SJCRH30 (cell line): ENCODE data around the gene EBF3. TPM values are rescaled to one million over a fixed set of nuclear protein-coding genes. Genes with fewer than 3 reads are reported as not detected.
A peak's percentile ranks its signal among the peaks of the same experiment; 100 is the strongest.

Experiments used
- DNase-seq, 2 experiments: peaks; one replicate each; pipeline ENCODE4 v3.0.0-alpha.2; 2015 to 2020
- H3K27ac ChIP-seq: fragments of 250-450 bp; sonication (Bioruptor Pico); 2 replicates; pipeline ENCODE4 v1.5.1; 2020; ENCODE audit warnings: mild to moderate bottlenecking, moderate library complexity
- H3K27me3 ChIP-seq: fragments of 250-450 bp; sonication (Bioruptor Pico); 2 replicates; pipeline ENCODE4 v1.5.1; 2020; ENCODE audit warnings: mild to moderate bottlenecking, moderate library complexity
- H3K36me3 ChIP-seq: fragments of 250-450 bp; sonication (Bioruptor Pico); 2 replicates; pipeline ENCODE4 v1.5.1; 2020; ENCODE audit warnings: mild to moderate bottlenecking, moderate library complexity
- H3K4me1 ChIP-seq: fragments of 250-450 bp; sonication (Bioruptor Pico); 2 replicates; pipeline ENCODE4 v1.5.1; 2020; ENCODE audit warnings: mild to moderate bottlenecking, moderate library complexity
- H3K4me3 ChIP-seq: fragments of 250-450 bp; sonication (Bioruptor Pico); 2 replicates; pipeline ENCODE4 v1.5.1; 2020; ENCODE audit warnings: mild to moderate bottlenecking, moderate library complexity
- H3K9me3 ChIP-seq: fragments of 250-450 bp; sonication (Bioruptor Pico); replicated peaks from 2 replicates; pipeline ENCODE4 v1.5.1; 2020; ENCODE audit warnings: mild to moderate bottlenecking, moderate library complexity
- total RNA-seq: library from RNA; depleted of rRNA; stranded (reverse); fragments of >200 nt; shearing (Covaris generic); gene quantifications from 2 replicates; pipeline ENCODE4 v1.2.3, GENCODE V29; 2014

The EBF3 gene
- total RNA-seq, 1 experiment from 2014 or later: 13.1 TPM

DNA sequence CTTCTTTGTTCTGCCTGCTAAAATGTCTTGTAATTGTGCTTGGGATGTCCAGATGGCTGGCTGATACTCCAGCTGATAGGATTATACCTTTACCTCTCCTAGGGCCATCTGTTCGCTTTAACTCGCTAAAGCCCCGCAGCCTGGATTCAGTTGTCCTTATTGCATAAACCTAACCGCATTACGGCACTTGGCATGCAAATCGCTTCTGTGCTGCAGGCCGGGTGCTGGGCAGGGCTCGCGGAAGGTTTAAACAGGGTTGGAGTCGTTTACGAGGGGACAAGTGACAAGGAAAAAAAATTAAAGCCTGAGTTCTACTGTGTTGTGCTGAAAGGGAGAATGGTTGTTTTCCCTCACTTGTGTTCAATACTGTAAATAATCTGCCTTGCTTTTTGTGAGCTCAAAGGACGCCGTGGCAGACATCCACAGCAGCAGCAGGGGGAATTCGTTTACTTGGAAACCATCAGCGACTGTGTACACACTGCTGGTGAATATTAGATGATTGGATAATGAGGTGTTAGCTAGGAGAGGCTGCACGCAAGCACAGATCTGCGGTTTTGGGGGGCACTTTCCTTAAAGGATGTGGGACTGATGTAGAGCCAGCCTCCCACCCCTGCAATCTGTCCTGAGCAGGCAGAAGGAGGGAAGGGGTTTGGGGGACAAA is 93.0 kb downstream of the EBF3 start:
- DNase-seq: peak; percentile 60 to 73
- Histone ChIP-seq H3K9me3 (no peaks in the 10 kb centered on the region), H3K36me3 (no peaks in the 10 kb centered on the region; the same call in 1 of the 2 replicates), H3K4me3 (no peak overlapping the region), H3K4me1 (peaks cover 6% of the 10 kb centered on the region), H3K27ac (peak overlapping the region; percentile 67), H3K27me3 (no peaks in the 10 kb centered on the region)

DNA sequence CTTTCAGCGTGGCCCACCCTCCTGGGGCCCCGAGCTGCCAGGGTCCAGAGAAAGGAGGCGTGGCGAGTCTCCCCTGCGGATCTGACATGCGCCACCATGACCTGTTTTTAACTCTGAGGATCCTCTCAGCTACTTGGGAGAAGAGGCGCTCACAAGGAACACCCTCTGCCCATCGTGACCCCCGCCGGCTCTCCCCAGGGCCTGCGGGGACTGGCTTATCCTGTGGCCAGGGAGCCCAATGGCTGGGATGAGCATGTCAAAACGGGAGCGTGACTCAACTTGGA is 93.7 kb downstream of the EBF3 start:
- Histone ChIP-seq H3K27ac (peak overlapping the region; percentile 67), H3K4me1 (peaks cover 6% of the 10 kb centered on the region), H3K36me3 (no peaks in the 10 kb centered on the region; the same call in 1 of the 2 replicates)

DNA sequence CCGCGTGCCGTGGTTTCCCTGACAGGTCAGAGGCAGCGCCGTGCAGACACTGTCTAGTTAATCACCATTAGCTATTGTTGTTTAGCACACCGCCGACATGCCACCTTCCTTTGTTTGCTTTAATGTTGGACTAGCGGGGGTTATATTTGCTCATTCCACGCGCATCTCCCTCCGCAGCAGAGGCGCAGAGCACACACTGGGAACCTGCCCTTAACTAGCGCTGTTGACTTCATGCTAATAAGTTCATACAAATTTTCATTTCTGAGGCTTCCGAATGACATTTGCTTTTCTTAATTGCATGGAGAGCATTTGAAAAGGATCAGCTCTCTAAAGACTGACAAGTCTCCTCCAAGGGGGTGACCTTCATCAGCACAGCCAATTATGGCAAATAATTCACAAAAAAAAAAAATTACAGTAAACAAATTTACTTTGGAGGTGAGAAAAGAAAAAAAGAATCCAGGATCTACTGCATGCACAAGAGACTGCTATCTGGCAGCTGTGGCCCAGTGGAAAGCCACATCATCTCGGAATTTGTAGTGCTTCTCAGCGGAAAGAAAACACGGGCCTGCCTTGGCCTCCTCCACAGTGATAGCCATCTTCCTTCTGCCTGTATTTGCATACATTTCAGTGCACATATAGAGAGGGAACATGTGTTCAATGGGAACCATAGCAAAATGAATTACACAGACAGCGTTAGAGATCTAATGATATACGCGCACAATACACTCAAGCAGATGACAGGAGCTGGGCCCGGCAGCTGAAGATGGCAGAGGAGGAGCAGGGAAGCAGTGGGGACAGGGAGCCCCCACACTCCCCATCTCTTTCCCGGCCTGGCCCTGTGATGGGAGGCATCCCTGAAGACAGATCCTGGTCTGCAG is 94.2 kb downstream of the EBF3 start:
- no peak for DNase-seq
- no peaks in the 10 kb centered on the region for H3K9me3 ChIP-seq
- peaks cover 6% of the 10 kb centered on the region for H3K4me1 ChIP-seq
- H3K27me3 ChIP-seq: no peaks in the 10 kb centered on the region
- peak overlapping the region; percentile 67 for H3K27ac ChIP-seq
- H3K4me3 ChIP-seq: no peak overlapping the region
- H3K36me3 ChIP-seq: no peaks in the 10 kb centered on the region; the same call in 1 of the 2 replicates

More for the DNA sequence above, 93.7 kb downstream of the EBF3 start:
- H3K27me3 ChIP-seq: no peaks in the 10 kb centered on the region
- no peaks in the 10 kb centered on the region for H3K9me3 ChIP-seq
- H3K4me3 ChIP-seq: no peak overlapping the region
- no peak for DNase-seq

DNA sequence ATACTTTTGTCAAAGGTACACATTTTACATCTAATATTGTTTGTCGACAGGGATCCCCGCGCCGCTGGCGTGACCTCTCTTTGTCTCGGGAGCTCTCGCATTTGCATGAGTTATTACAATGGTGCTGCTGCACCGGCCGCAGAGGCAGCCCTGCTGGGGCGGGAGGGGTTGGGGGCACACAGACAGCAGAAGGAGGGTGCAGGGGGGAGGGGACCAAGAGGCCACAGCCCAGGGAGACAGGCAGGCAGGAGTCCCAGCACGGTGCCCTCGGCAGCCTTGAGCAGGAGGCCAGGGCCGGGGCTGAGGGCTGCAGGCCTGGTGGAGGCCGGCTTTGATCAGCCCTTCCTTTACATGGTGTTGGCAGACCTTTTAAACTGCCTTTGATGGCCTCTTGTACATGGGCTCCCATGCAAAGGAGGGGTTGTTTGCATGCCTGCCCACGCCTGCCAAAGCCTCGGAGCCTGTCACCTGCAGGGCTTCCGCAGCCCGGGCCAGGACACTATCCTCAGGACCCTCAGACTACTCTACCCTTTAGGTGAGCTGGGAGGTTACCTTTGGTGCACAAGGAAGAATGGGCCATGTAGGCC is 95.5 kb downstream of the EBF3 start:
- H3K9me3 ChIP-seq: no peaks in the 10 kb centered on the region

DNA sequence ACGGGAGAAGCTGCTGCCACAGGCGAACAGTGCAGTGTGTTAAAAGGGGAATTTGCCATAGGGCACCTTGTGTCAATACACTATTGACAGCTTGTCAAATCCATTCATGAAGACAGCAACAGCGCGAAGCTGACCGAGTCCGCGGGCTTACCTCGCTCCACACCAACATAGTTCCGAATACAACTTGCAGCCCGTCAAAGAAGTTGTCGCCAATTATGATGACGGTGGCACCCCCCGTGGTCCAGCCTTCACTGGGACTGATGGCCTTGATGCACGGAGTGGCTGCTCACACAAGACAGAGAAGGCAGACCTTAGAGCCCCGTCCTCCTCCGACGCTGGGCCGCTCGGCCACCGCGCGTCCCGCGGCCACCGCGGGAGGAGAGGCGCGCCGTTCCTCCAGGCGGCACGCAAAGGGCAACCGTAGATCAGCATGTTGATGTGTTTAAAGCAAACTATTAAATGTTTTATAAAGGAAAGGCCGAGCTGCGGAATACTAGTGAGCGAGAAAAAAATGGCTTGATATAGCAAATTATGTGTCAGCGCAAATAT is 96.4 kb downstream of the EBF3 start:
- no peak overlapping the region for H3K4me3 ChIP-seq
- peaks cover 14% of the 10 kb centered on the region for H3K4me1 ChIP-seq
- H3K27ac ChIP-seq: no peak overlapping the region
- H3K36me3 ChIP-seq: no peaks in the 10 kb centered on the region; the same call in 1 of the 2 replicates
- H3K27me3 ChIP-seq: no peaks in the 10 kb centered on the region
- no peak for DNase-seq
- H3K9me3 ChIP-seq: no peaks in the 10 kb centered on the region

More for the DNA sequence above, 95.5 kb downstream of the EBF3 start:
- Histone ChIP-seq H3K27me3 (no peaks in the 10 kb centered on the region), H3K27ac (no peak overlapping the region), H3K36me3 (no peaks in the 10 kb centered on the region; the same call in 1 of the 2 replicates), H3K4me3 (no peak overlapping the region), H3K4me1 (peaks cover 9% of the 10 kb centered on the region)
- no peak for DNase-seq

DNA sequence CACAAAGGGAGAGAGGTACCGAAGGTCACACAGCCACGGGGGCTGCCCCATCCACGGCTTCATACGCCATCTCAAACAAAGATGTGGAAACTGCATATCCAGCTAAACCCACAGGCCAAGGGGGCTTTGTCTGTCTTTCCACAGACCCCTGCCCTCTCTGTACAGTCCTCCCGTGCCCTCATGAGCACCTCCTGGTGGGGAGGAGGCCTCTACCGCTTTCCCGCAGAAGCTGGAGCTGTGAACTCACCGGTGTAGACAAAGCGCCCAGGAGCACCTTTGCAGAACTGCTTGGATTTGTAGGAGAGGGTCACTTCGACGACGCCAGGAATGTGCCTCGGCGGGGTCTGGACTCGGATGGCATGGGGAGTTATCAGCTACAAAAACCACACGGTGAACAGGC is 97.2 kb downstream of the EBF3 start:
- Histone ChIP-seq H3K27ac (no peak overlapping the region), H3K4me3 (no peak overlapping the region), H3K9me3 (no peaks in the 10 kb centered on the region), H3K36me3 (no peaks in the 10 kb centered on the region; the same call in 1 of the 2 replicates), H3K27me3 (no peaks in the 10 kb centered on the region), H3K4me1 (peaks cover 19% of the 10 kb centered on the region)
- DNase-seq: no peak

DNA sequence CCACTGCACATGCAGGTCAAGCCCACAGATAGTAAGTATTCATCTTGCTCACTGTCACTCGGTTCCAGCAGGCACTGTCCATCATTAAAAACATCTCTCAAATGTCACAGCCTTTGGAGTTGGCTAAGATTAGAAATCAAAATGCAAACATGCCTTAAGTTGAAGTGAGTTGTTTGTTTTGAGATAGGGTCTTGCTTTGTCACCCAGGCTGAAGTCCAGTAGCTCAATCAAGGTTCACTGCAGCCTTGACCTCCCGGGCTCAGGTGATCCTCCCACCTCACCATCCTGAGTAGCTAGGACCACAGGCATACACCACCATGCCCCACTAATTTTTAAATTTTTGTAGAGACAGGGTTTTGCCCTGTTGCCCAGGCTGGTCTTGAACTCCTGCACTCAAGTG is 98.1 kb downstream of the EBF3 start:
- Histone ChIP-seq H3K9me3 (no peaks in the 10 kb centered on the region), H3K27me3 (no peaks in the 10 kb centered on the region), H3K4me3 (no peak overlapping the region), H3K36me3 (no peaks in the 10 kb centered on the region; the same call in 1 of the 2 replicates), H3K4me1 (peaks cover 19% of the 10 kb centered on the region), H3K27ac (no peak overlapping the region)
- no peak for DNase-seq

DNA sequence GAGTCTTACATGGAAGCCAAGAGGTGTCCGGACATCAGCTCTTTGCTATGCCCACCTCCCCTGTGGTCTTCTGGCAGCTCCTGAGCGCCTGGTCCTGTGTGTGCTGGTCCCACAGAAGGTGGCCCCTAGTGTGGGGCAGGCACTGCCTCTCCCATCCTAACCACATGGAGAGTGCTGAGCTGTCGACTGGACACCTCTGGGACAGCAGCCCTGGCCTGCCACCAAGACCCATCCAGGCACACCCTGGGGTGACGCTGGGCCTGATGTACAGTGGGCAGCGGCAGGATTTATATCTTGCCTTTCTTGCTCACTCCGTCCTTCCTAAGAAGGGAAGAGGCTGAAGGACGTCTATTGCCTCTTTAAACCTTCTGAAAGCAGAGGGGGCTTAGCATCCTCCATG is 98.7 kb downstream of the EBF3 start:
- Histone ChIP-seq H3K4me3 (no peak overlapping the region), H3K4me1 (peaks cover 15% of the 10 kb centered on the region), H3K36me3 (no peaks in the 10 kb centered on the region; the same call in 1 of the 2 replicates), H3K27ac (no peak overlapping the region), H3K9me3 (no peaks in the 10 kb centered on the region), H3K27me3 (no peaks in the 10 kb centered on the region)
- no peak for DNase-seq

DNA sequence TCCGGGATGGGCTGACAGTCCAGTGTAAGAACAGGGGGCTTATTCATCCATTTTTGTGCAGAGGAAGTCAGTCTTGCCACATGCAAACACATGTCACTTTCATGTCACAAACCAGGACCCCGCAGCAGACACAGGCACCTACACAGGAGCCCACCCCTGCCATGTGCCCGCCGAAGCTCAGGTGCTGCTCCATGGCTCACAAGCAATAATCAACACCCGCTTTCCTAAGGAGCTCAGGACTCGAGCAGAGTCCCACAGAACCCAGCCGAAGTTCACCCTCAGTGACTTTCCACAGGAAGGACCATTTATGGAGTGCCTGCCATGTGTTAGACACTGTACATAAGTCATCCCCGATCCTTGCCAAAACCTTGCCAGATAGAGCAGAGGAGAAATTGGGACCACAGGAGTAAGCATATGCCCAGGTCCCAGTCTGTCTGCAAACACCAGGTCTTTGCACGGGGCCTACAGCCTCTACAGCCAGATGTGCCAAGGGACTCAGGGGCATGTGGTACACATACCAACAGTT is 99.4 kb downstream of the EBF3 start:
- Histone ChIP-seq H3K4me1 (peaks cover 13% of the 10 kb centered on the region), H3K36me3 (no peaks in the 10 kb centered on the region; the same call in 1 of the 2 replicates), H3K9me3 (no peaks in the 10 kb centered on the region), H3K4me3 (no peak overlapping the region), H3K27me3 (no peaks in the 10 kb centered on the region), H3K27ac (no peak overlapping the region)
- DNase-seq: no peak

DNA sequence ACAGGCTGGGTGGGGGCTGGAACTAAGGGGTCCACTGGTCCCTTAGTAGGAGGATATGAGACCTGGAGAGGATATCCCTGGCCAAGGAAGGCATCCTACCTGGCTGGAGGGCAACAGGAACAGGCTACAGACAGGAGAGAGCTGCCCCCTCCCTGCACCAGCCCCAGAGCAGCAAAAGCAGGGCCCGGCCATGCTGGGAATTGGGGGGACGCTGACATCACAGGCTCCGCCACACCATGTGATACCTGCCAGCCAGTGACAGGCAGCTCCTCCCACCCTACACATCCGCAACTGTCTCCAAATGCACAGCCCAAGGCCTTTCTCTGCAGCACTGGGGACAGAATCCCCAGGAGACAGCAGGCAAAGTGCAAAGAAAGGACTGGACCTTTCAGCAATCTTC is 100.0 kb downstream of the EBF3 start:
- no peaks in the 10 kb centered on the region; the same call in 1 of the 2 replicates for H3K36me3 ChIP-seq

DNA sequence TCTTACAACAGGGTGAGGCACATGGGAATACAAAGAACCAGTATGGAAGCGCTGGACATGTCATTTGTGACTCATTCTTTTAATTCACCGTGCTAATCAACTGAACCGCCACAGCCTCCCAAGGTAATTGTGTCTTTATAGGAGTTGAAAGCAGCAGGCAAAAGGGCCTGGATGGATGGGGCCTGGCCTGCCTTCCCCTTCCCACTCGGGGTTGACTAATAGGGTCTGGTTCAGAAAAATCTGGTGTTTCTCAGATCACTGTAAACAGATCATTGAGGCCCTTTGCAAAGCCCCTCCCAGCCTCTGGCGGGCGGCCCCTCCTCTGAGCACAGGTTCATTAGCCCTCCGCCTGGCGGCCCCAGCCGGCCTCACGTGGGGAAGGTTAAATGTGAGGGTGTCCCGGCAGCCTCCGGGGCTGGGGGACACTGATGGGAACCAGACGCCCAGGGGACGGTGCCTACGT is 100.8 kb downstream of the EBF3 start:
- H3K27ac ChIP-seq: peak overlapping the region; percentile 88
- peaks cover 13% of the 10 kb centered on the region for H3K4me1 ChIP-seq
- H3K36me3 ChIP-seq: no peaks in the 10 kb centered on the region; the same call in 1 of the 2 replicates
- no peaks in the 10 kb centered on the region for H3K9me3 ChIP-seq
- peak overlapping the region; percentile 13 for H3K4me3 ChIP-seq
- no peaks in the 10 kb centered on the region for H3K27me3 ChIP-seq
- DNase-seq: peak; percentile 77 to 87

More for the DNA sequence above, 100.0 kb downstream of the EBF3 start:
- Histone ChIP-seq H3K9me3 (no peaks in the 10 kb centered on the region), H3K4me3 (no peak overlapping the region), H3K27ac (peak overlapping the region; percentile 88), H3K4me1 (peaks cover 13% of the 10 kb centered on the region), H3K27me3 (no peaks in the 10 kb centered on the region)
- no peak for DNase-seq

DNA sequence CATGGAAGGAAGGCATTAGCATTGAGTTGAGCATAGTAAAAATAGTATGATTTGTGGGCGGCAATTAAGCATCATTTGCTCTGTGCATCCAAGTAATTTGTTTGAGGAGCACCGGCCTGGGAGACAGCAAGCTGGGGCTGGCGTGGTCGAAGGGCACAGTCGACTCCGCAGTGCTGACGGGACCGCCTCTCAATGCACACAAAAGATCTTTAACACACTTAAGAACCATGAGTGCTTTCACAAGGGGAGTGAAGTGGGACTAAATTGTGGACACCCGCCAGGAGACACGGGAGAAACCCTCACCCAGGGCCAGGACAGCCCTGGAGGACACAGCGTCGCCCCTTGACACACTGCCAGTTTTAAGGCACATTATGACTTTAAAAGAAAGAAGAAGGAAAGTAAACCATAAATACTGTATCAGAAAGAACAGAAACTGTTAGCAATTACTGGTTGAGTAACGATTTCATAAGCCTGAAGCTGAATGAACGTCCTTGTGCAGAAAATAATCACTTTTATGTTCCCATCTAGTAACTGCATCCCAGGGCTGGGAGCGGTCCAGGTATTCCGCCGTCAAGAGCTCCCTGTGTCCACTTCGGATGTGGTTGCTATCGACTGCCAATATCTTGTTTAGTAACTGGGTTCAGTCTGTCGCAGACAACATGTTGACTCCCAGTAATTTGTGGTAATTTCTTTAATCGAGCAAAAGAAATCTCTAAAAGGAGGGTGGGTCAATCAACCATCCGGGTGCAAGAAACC is 102.1 kb downstream of the EBF3 start:
- peaks cover 13% of the 10 kb centered on the region for H3K4me1 ChIP-seq
- H3K4me3 ChIP-seq: no peak overlapping the region
- no peak for DNase-seq
- no peaks in the 10 kb centered on the region for H3K9me3 ChIP-seq
- H3K36me3 ChIP-seq: no peaks in the 10 kb centered on the region; the same call in 1 of the 2 replicates
- no peaks in the 10 kb centered on the region for H3K27me3 ChIP-seq
- H3K27ac ChIP-seq: peak overlapping the region; percentile 88

DNA sequence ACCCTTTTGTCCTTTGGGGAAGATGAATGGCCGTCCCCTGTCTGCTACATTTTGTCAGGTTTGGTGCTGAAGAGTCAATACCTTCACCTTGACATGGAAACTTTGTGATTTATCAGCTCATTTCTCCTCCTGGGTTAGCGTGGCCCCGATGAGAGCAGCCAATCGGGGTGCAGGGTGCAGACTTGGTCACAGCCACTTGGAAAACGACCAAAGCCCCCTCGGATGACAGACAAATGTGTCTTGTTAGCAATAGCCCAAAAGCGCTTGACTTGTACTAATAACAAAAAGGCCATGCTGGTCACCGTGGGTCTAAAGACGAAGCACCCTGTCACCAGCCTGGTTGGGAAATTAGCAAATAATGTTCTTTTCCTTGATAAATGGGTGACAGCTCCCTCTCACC is 103.7 kb downstream of the EBF3 start:
- DNase-seq: no peak
- H3K4me3 ChIP-seq: no peak overlapping the region
- H3K36me3 ChIP-seq: no peaks in the 10 kb centered on the region
- no peaks in the 10 kb centered on the region for H3K9me3 ChIP-seq
- no peak overlapping the region for H3K27ac ChIP-seq
- peaks cover 13% of the 10 kb centered on the region for H3K4me1 ChIP-seq
- no peaks in the 10 kb centered on the region for H3K27me3 ChIP-seq

DNA sequence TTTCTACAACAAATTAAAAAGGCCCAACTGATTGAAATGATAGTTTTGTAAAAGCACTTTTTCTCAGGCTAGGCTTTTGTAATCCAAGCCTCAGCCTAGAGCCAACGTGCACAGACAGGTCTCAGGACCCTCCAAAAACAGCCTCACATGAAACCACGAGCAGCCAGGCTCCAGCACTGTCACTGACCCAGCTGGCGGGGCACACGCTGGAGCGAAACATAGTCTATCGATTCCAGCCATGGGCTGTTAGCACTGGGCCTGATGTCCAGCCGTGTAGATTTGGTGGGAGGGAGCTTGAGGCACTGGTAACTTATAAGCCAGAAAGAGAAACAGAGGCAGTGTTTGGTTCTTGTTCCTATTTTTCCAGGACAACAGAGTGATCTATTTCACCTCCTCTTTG is 104.5 kb downstream of the EBF3 start:
- Histone ChIP-seq H3K9me3 (no peaks in the 10 kb centered on the region), H3K36me3 (no peaks in the 10 kb centered on the region), H3K27ac (no peak overlapping the region), H3K4me1 (peaks cover 13% of the 10 kb centered on the region), H3K27me3 (no peaks in the 10 kb centered on the region), H3K4me3 (no peak overlapping the region)
- DNase-seq: no peak
